ENCODE results near the gene BBS1.
A peak's percentile ranks its signal among the peaks of the same experiment; 100 is the strongest.

The BBS1 gene

DNA sequence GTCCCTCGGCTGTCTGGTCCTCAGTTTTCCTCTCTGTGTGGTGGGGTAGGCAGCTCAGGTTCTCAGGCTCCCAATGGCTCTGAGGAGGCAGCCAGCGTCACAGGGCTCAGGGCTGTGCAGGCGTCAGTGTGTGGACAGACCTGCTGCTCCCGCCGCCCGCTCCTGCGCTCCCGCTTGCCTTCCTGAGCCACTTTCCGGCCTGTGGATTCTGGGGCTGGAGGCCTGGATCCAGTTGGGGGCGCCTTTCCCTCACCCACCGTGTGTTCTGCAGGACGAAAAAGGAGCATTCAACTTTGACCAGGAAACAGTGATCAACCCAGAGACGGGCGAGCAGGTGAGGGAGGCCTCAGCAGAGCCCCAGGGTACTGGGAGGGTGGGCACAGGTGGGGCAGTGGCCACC lies 15.5 kb upstream of the BBS1 start:
- Histone ChIP-seq H3K27ac (ENCODE audit: low read depth, low read length) (no peak overlapping the region), H3K4me3 (ENCODE audit: low read depth, low read length) (no peak overlapping the region), H3K36me3 (ENCODE audit: control insufficient read depth, insufficient read depth, low read length) (peaks cover 58% of the 10 kb centered on the region), H3K27me3 (ENCODE audit: control insufficient read depth, insufficient read depth, low read length) (no peaks in the 10 kb centered on the region), H3K4me1 (ENCODE audit: control insufficient read depth, insufficient read depth, low read length) (peaks cover 4% of the 10 kb centered on the region; the same call in 1 of the 2 replicates), H3K9ac (ENCODE audit: low read length) (no peak overlapping the region), H3K9me3 (ENCODE audit: control insufficient read depth, insufficient read depth, low read depth, low read length) (no peaks in the 10 kb centered on the region)

DNA sequence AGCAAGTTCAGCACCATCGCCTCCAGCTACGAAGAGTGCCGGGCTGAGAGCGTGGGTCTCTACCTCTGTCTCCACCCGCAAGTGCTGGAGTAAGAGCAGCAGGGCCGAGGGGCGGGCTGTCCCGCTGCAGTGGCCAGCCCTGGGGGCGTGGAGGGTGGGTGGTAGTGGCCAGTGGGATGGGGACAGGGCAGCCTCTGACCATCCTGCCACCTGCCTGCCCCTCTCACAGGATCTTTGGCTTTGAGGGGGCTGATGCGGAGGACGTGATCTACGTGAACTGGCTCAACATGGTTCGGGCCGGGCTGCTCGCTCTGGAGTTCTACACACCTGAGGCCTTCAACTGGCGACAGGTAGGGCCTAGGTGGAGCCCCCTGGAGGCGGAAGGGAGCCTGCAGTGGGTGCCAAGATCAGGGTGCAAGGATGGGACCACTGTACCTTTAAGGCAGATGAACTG lies 15.0 kb upstream of the BBS1 start:
- Histone ChIP-seq H3K4me1 (ENCODE audit: control insufficient read depth, insufficient read depth, low read length) (peaks cover 4% of the 10 kb centered on the region; the same call in 1 of the 2 replicates), H3K9ac (ENCODE audit: low read length) (no peak overlapping the region), H3K4me3 (ENCODE audit: low read depth, low read length) (no peak overlapping the region), H3K27me3 (ENCODE audit: control insufficient read depth, insufficient read depth, low read length) (no peaks in the 10 kb centered on the region), H3K36me3 (ENCODE audit: control insufficient read depth, insufficient read depth, low read length) (peaks cover 56% of the 10 kb centered on the region), H3K9me3 (ENCODE audit: control insufficient read depth, insufficient read depth, low read depth, low read length) (no peaks in the 10 kb centered on the region), H3K27ac (ENCODE audit: low read depth, low read length) (no peak overlapping the region)

- Histone ChIP-seq H3K36me3 (ENCODE audit: control insufficient read depth, insufficient read depth, low read length) (peaks cover 50% of the 10 kb centered on the region), H3K9ac (ENCODE audit: low read length) (no peak overlapping the region)
These were observed 13.2 kb upstream of the BBS1 start for GRCh38 chr11:66497206-66497605.

GRCh38 chr11:66498506-66498905 lies 11.9 kb upstream of the BBS1 start:
- Histone ChIP-seq H3K36me3 (ENCODE audit: control insufficient read depth, insufficient read depth, low read length) (peaks cover 37% of the 10 kb centered on the region), H3K4me1 (ENCODE audit: control insufficient read depth, insufficient read depth, low read length) (no peaks in the 10 kb centered on the region; the same call in 1 of the 2 replicates), H3K4me3 (ENCODE audit: low read depth, low read length) (no peak overlapping the region), H3K9ac (ENCODE audit: low read length) (no peak overlapping the region), H3K27ac (ENCODE audit: low read depth, low read length) (no peak overlapping the region), H3K9me3 (ENCODE audit: control insufficient read depth, insufficient read depth, low read depth, low read length) (no peaks in the 10 kb centered on the region), H3K27me3 (ENCODE audit: control insufficient read depth, insufficient read depth, low read length) (no peaks in the 10 kb centered on the region)

More at GRCh38 chr11:66497206-66497605, 13.2 kb upstream of the BBS1 start:
- H3K4me1 ChIP-seq (ENCODE audit: control insufficient read depth, insufficient read depth, low read length), result no peaks in the 10 kb centered on the region; the same call in 1 of the 2 replicates
- H3K27ac ChIP-seq (ENCODE audit: low read depth, low read length), result no peak overlapping the region
- H3K4me3 ChIP-seq (ENCODE audit: low read depth, low read length), result no peak overlapping the region
- no peaks in the 10 kb centered on the region for H3K9me3 ChIP-seq (ENCODE audit: control insufficient read depth, insufficient read depth, low read depth, low read length)
- no peaks in the 10 kb centered on the region for H3K27me3 ChIP-seq (ENCODE audit: control insufficient read depth, insufficient read depth, low read length)

GRCh38 chr11:66505276-66505816 lies 5.1 kb upstream of the BBS1 start:
- H3K9ac ChIP-seq (ENCODE audit: low read length), result no peak overlapping the region
- peaks cover 31% of the 10 kb centered on the region for H3K36me3 ChIP-seq (ENCODE audit: control insufficient read depth, insufficient read depth, low read length)
- no peaks in the 10 kb centered on the region for H3K27me3 ChIP-seq (ENCODE audit: control insufficient read depth, insufficient read depth, low read length)
- H3K4me3 ChIP-seq (ENCODE audit: low read depth, low read length), result no peak overlapping the region
- H3K27ac ChIP-seq (ENCODE audit: low read depth, low read length), result no peak overlapping the region
- H3K9me3 ChIP-seq (ENCODE audit: control insufficient read depth, insufficient read depth, low read depth, low read length), result no peaks in the 10 kb centered on the region
- peaks cover 4% of the 10 kb centered on the region for H3K4me1 ChIP-seq (ENCODE audit: control insufficient read depth, insufficient read depth, low read length)

GRCh38 chr11:66509131-66509561 lies 1.3 kb upstream of the BBS1 start:
- Histone ChIP-seq H3K9ac (ENCODE audit: low read length) (no peak overlapping the region), H3K27me3 (ENCODE audit: control insufficient read depth, insufficient read depth, low read length) (no peaks in the 10 kb centered on the region), H3K9me3 (ENCODE audit: control insufficient read depth, insufficient read depth, low read depth, low read length) (no peaks in the 10 kb centered on the region), H3K4me3 (ENCODE audit: low read depth, low read length) (no peak overlapping the region), H3K36me3 (ENCODE audit: control insufficient read depth, insufficient read depth, low read length) (peaks cover 33% of the 10 kb centered on the region), H3K27ac (ENCODE audit: low read depth, low read length) (no peak overlapping the region), H3K4me1 (ENCODE audit: control insufficient read depth, insufficient read depth, low read length) (peaks cover 4% of the 10 kb centered on the region)

DNA sequence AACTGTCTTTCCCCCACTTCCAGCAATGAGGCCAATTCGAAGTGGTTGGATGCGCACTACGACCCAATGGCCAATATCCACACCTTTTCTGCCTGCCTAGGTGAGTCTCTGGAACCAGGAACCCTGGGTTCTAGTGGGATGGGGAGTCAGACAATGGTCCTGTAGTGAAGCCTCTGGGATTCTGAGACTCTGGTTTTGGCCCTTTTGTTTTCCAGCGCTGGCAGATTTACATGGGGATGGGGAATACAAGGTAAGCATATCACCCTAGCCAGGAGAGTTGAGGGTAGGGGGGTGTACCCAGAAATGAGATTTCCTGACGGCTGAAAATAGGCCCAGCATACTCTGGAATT lies 530 bp downstream of the BBS1 start:
- Histone ChIP-seq H3K9me3 (ENCODE audit: control insufficient read depth, insufficient read depth, low read depth, low read length) (no peaks in the 10 kb centered on the region), H3K27me3 (ENCODE audit: control insufficient read depth, insufficient read depth, low read length) (no peaks in the 10 kb centered on the region), H3K27ac (ENCODE audit: low read depth, low read length) (no peak overlapping the region), H3K9ac (ENCODE audit: low read length) (peak overlapping the region; percentile 86), H3K4me1 (ENCODE audit: control insufficient read depth, insufficient read depth, low read length) (peaks cover 4% of the 10 kb centered on the region), H3K36me3 (ENCODE audit: control insufficient read depth, insufficient read depth, low read length) (peaks cover 33% of the 10 kb centered on the region), H3K4me3 (ENCODE audit: low read depth, low read length) (peak overlapping the region; percentile 97)

DNA sequence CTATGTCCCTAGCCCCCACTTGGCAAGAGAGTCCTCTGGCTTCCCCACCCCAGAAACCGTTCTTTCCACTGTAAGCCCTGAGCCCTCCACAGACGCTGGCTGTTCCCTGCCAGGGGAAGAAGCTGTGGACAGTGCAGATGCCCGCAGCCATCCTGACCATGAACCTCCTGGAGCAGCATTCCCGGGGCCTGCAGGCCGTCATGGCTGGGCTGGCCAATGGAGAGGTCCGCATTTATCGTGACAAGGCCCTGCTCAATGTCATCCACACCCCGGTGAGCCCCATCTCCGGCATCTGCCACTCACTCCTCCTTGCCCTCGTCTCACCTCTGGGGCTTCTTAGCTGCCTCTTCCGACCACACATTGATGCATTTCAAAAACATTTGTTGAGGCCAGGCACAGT lies 13.2 kb downstream of the BBS1 start:
- no peak overlapping the region for H3K27ac ChIP-seq (ENCODE audit: low read depth, low read length)
- H3K27me3 ChIP-seq (ENCODE audit: control insufficient read depth, insufficient read depth, low read length), result no peaks in the 10 kb centered on the region
- H3K9me3 ChIP-seq (ENCODE audit: control insufficient read depth, insufficient read depth, low read depth, low read length), result no peaks in the 10 kb centered on the region
- H3K36me3 ChIP-seq (ENCODE audit: control insufficient read depth, insufficient read depth, low read length), result peaks cover 53% of the 10 kb centered on the region
- H3K9ac ChIP-seq (ENCODE audit: low read length), result no peak overlapping the region
- no peaks in the 10 kb centered on the region for H3K4me1 ChIP-seq (ENCODE audit: control insufficient read depth, insufficient read depth, low read length)
- no peak overlapping the region for H3K4me3 ChIP-seq (ENCODE audit: low read depth, low read length)

DNA sequence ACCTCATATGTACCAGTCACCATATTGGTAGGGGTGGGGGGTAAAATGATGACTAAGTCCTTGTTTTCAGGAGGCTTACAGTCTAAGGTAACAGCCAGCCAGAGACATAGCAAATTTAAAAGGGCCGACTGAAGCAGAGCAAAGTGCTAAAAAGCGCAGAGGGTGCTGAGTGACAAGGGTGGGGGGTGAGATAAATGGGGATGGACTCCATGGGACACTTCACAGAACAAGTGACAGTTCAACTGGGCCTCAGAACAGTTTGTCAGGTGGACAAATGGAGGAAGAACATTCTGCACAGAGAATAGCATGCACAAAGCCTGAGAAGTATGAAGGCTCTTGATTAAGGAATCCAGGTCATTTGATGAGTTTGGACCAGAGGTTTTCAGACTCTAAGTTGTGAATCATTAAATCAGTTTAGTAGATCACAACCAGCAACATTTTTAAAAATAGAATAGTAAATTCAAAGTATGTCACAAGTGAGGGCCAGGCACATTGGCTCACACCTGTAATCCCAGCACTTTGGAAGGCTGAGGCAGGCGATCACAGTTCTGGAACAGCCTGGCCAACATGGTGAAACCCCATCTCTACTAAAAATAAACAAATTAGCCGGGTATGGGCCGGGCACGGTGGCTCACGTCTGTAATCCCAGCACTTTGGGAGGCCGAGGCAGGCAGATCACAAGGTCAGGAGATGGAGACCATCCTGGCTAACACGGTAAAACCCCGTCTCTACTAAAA lies 14.0 kb downstream of the BBS1 start:
- Histone ChIP-seq H3K9ac (ENCODE audit: low read length) (no peak overlapping the region), H3K4me3 (ENCODE audit: low read depth, low read length) (no peak overlapping the region), H3K36me3 (ENCODE audit: control insufficient read depth, insufficient read depth, low read length) (peaks cover 47% of the 10 kb centered on the region), H3K4me1 (ENCODE audit: control insufficient read depth, insufficient read depth, low read length) (0 out of 2 replicates have a peak, but pooled peaks cover 2% of the 10 kb centered on the region), H3K9me3 (ENCODE audit: control insufficient read depth, insufficient read depth, low read depth, low read length) (no peaks in the 10 kb centered on the region), H3K27ac (ENCODE audit: low read depth, low read length) (no peak overlapping the region), H3K27me3 (ENCODE audit: control insufficient read depth, insufficient read depth, low read length) (no peaks in the 10 kb centered on the region)

DNA sequence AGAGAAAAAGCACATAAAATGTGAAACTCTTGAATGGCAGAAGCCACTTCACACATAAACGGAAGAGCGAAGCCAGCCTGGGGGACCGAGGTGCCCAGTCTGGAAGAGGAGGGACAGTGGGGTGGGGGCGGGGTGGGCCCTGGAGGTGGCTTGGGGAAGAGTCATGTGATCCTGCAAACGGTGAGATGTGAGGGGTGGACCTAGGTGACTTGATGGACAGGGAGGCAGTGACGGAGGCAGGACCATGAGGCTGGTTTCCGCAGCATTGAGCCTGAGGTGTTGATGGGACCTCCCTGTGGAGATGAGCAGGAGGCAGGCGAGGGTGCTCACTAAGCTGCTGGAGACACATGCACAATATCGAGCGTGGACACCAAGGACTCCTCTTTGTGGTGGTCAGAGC lies 18.6 kb downstream of the BBS1 start:
- Histone ChIP-seq H3K36me3 (ENCODE audit: control insufficient read depth, insufficient read depth, low read length) (peaks cover 19% of the 10 kb centered on the region), H3K9ac (ENCODE audit: low read length) (no peak overlapping the region), H3K4me1 (ENCODE audit: control insufficient read depth, insufficient read depth, low read length) (0 out of 2 replicates have a peak, but pooled peaks cover 2% of the 10 kb centered on the region), H3K9me3 (ENCODE audit: control insufficient read depth, insufficient read depth, low read depth, low read length) (no peaks in the 10 kb centered on the region), H3K27ac (ENCODE audit: low read depth, low read length) (no peak overlapping the region), H3K4me3 (ENCODE audit: low read depth, low read length) (no peak overlapping the region), H3K27me3 (ENCODE audit: control insufficient read depth, insufficient read depth, low read length) (no peaks in the 10 kb centered on the region)

GRCh38 chr11:66529655-66530054 lies 19.2 kb downstream of the BBS1 start:
- no peak overlapping the region for H3K4me3 ChIP-seq (ENCODE audit: low read depth, low read length)
- H3K9ac ChIP-seq (ENCODE audit: low read length), result no peak overlapping the region
- H3K27me3 ChIP-seq (ENCODE audit: control insufficient read depth, insufficient read depth, low read length), result no peaks in the 10 kb centered on the region
- 0 out of 2 replicates have a peak, but pooled peaks cover 2% of the 10 kb centered on the region for H3K4me1 ChIP-seq (ENCODE audit: control insufficient read depth, insufficient read depth, low read length)
- H3K9me3 ChIP-seq (ENCODE audit: control insufficient read depth, insufficient read depth, low read depth, low read length), result no peaks in the 10 kb centered on the region
- peaks cover 15% of the 10 kb centered on the region for H3K36me3 ChIP-seq (ENCODE audit: control insufficient read depth, insufficient read depth, low read length)
- H3K27ac ChIP-seq (ENCODE audit: low read depth, low read length), result no peak overlapping the region

All from HUES6 (cell line).